IPS DF 4.7 (cell line): ENCODE data around the gene NIPAL3.
A peak's percentile ranks its signal among the peaks of the same experiment; 100 is the strongest.

Experiments
- DNase-seq: peaks from one replicate; pipeline ENCODE4 v3.0.0-alpha.2; 2013; ENCODE audit warnings: low spot score; ENCODE audit errors: extremely low read depth

The NIPAL3 gene

GRCh38 chr1:24415334-24415909 lies at the start of gene NIPAL3:
Gene NIPAL3, plus strand, starts transcription at chr1:24415802. Its CDS starts 3,746 bp downstream, at chr1:24419548.
- DNase-seq = peak; percentile 99

GRCh38 chr1:24366707-24367106 lies 48.9 kb upstream of the NIPAL3 start:
- DNase-seq = no peak

- DNase-seq = no peak
Observed at GRCh38 chr1:24369199-24369598, 46.4 kb upstream of the NIPAL3 start.

GRCh38 chr1:24369801-24370200 lies 45.8 kb upstream of the NIPAL3 start:
- DNase-seq = no peak

GRCh38 chr1:24373044-24373443 lies 42.6 kb upstream of the NIPAL3 start:
- DNase-seq = no peak

- DNase-seq = no peak
Observed at GRCh38 chr1:24373710-24374109, 41.9 kb upstream of the NIPAL3 start.

- DNase-seq = no peak
Observed at GRCh38 chr1:24374891-24375786, 40.5 kb upstream of the NIPAL3 start.

- DNase-seq = no peak
Observed at GRCh38 chr1:24379733-24380315, 35.8 kb upstream of the NIPAL3 start.

GRCh38 chr1:24380508-24380907 lies 35.1 kb upstream of the NIPAL3 start:
- no peak for DNase-seq

GRCh38 chr1:24381256-24381655 lies 34.3 kb upstream of the NIPAL3 start:
- no peak for DNase-seq

- DNase-seq = no peak
Observed at GRCh38 chr1:24382165-24382577, 33.4 kb upstream of the NIPAL3 start.

GRCh38 chr1:24383381-24383940 lies 32.1 kb upstream of the NIPAL3 start:
- DNase-seq = no peak

GRCh38 chr1:24384251-24385090 lies 31.1 kb upstream of the NIPAL3 start:
- DNase-seq = no peak

GRCh38 chr1:24385160-24385940 lies 30.3 kb upstream of the NIPAL3 start:
- no peak for DNase-seq

GRCh38 chr1:24386241-24386640 lies 29.4 kb upstream of the NIPAL3 start:
- no peak for DNase-seq

GRCh38 chr1:24386931-24387330 lies 28.7 kb upstream of the NIPAL3 start:
- no peak for DNase-seq

- DNase-seq = no peak
Observed at GRCh38 chr1:24387636-24388175, 27.9 kb upstream of the NIPAL3 start.

GRCh38 chr1:24388331-24388885 lies 27.2 kb upstream of the NIPAL3 start:
- no peak for DNase-seq

GRCh38 chr1:24389231-24389678 lies 26.3 kb upstream of the NIPAL3 start:
- DNase-seq = no peak
